B cell (primary cell): ENCODE data around the gene WDR33. TPM values are rescaled to one million over a fixed set of nuclear protein-coding genes. Genes with fewer than 3 reads are reported as not detected.

Experiments used
- ATAC-seq: fragments of 200-7000 bp; cut with Tn5 transposase; one replicate; pipeline ENCODE4 v1.10.0; 2021; ENCODE audit warnings: low read depth, mild to moderate bottlenecking, moderate number of reproducible peaks, moderate library complexity
- CTCF ChIA-PET: fragments of 350-600 bp; sonication (Branson Sonifier 250); formaldehyde crosslinking; loops from one replicate; lab custom pipeline; 2021; ENCODE audit warnings: antibody characterized with exemption, inconsistent platforms; lab: Charles Lee
- POLR2A ChIA-PET: fragments of 350-600 bp; sonication (Branson Sonifier 250); formaldehyde crosslinking; loops from one replicate; lab custom pipeline; 2021; ENCODE audit warnings: antibody characterized with exemption; lab: Charles Lee
- DNase-seq: peaks from one replicate; pipeline ENCODE4 v3.0.0; 2013
- H2AFZ ChIP-seq: 2 replicates; pipeline ENCODE4 v1.6.1; 2012; ENCODE audit warnings: mild to moderate bottlenecking, low read depth, low read length; ENCODE audit not compliant: insufficient read depth, poor library complexity, severe bottlenecking
- H3K27ac ChIP-seq, 2 donors: 1 replicate in 1 of 2; 2 replicates in 1 of 2; pipeline ENCODE4 v1.5.1; 2012 to 2013; ENCODE audit warnings: low read length in 2 of 2, mild to moderate bottlenecking in 2 of 2, moderate library complexity in 1 of 2
- H3K27me3 ChIP-seq, 4 experiments: fragments of 200-600 bp in 1 of 4; sonication (generic) in 1 of 4; replicated peaks in 1 of 4; 1 replicate in 2 of 4; 2 replicates in 2 of 4; pipeline versions ENCODE4 v1.6.1 to v1.7.0; 2013 to 2016; ENCODE audit warnings: low read length in 3 of 4, mild to moderate bottlenecking in 2 of 4, mixed read lengths in 1 of 4, moderate library complexity in 1 of 4; ENCODE audit not compliant: insufficient read depth in 4 of 4, control insufficient read depth in 3 of 4; ENCODE audit errors: control extremely low read depth in 1 of 4
- H3K36me3 ChIP-seq, 2 experiments: replicated peaks in 1 of 2; 1 replicate in 1 of 2; 2 replicates in 1 of 2; pipeline versions ENCODE4 v1.6.1 to v1.7.1; 2013; ENCODE audit warnings: low read length in 1 of 2; ENCODE audit not compliant: insufficient read depth in 2 of 2, control insufficient read depth in 1 of 2; ENCODE audit errors: control extremely low read depth in 1 of 2, extremely low read depth in 1 of 2
- H3K4me1 ChIP-seq, 2 donors: fragments of 200-600 bp in 1 of 2; sonication (generic) in 1 of 2; 1 replicate in 1 of 2; 2 replicates in 1 of 2; pipeline versions ENCODE4 v1.5.1 to v1.6.1; 2013 to 2017; ENCODE audit warnings: low read length in 2 of 2; ENCODE audit not compliant: control insufficient read depth in 2 of 2, insufficient read depth in 2 of 2
- H3K4me2 ChIP-seq: replicated peaks from 2 replicates; pipeline ENCODE3; 2012; ENCODE audit warnings: mild to moderate bottlenecking, low read depth, low read length; ENCODE audit not compliant: poor library complexity, severe bottlenecking
- H3K4me3 ChIP-seq, 5 experiments: fragments of 200-600 bp in 1 of 5; sonication (generic) in 1 of 5; 1 replicate in 3 of 5; 2 replicates in 2 of 5; pipeline versions ENCODE4 v1.5.1 to v1.7.0; 2011 to 2016; ENCODE audit warnings: low read length in 4 of 5, mild to moderate bottlenecking in 4 of 5, low read depth in 2 of 5, control low read depth in 1 of 5, moderate library complexity in 1 of 5; ENCODE audit not compliant: insufficient read depth in 1 of 5; ENCODE audit errors: control extremely low read depth in 1 of 5, extremely low read depth in 1 of 5
- H3K79me2 ChIP-seq: fragments of 200-600 bp; sonication (generic); one replicate; pipeline ENCODE4 v1.6.0; 2016; ENCODE audit warnings: low read length; ENCODE audit not compliant: control insufficient read depth, insufficient read depth
- H3K9ac ChIP-seq: fragments of 200-600 bp; sonication (generic); 2 replicates; pipeline ENCODE4 v1.6.1; 2017; ENCODE audit warnings: mild to moderate bottlenecking, low read length, moderate library complexity
- H3K9me3 ChIP-seq, 3 donors: one replicate each; pipeline versions ENCODE4 v1.6.1 to v1.7.1; 2013; ENCODE audit warnings: low read length in 2 of 3; ENCODE audit not compliant: control insufficient read depth in 2 of 3, insufficient read depth in 1 of 3; ENCODE audit errors: control extremely low read depth in 1 of 3
- H4K20me1 ChIP-seq: 2 replicates; pipeline ENCODE4 v1.6.0; 2012; ENCODE audit warnings: mild to moderate bottlenecking, low read length; ENCODE audit not compliant: insufficient read depth, control insufficient read depth, poor library complexity, severe bottlenecking
- H3K27ac Mint-ChIP-seq: one replicate; pipeline ENCODE4 v1.8.0; 2021; ENCODE audit warnings: mixed read lengths
- H3K27me3 Mint-ChIP-seq: one replicate; pipeline ENCODE4 v1.8.0; 2021; ENCODE audit warnings: mixed read lengths
- H3K4me1 Mint-ChIP-seq: one replicate; pipeline ENCODE4 v1.8.0; 2021; ENCODE audit warnings: mixed read lengths
- H3K4me3 Mint-ChIP-seq: one replicate; pipeline ENCODE4 v1.8.0; 2021; ENCODE audit warnings: mixed read lengths
- H3K9me3 Mint-ChIP-seq: one replicate; pipeline ENCODE4 v1.8.0; 2022; ENCODE audit warnings: mixed read lengths; ENCODE audit not compliant: insufficient read depth
- EZH2 ChIP-seq: IDR thresholded peaks from 2 replicates; pipeline ENCODE4 v1.6.1; 2012; ENCODE audit warnings: borderline replicate concordance, low read depth, mild to moderate bottlenecking, moderate library complexity, low read length; ENCODE audit not compliant: insufficient read depth, poor library complexity, severe bottlenecking
- WGBS: methylation state at CpG from one replicate; pipeline ENCODE4 v1.1.5; 2013; ENCODE audit warnings: missing lambda C conversion rate; ENCODE audit not compliant: insufficient coverage; 5-methylcytosine and 5-hydroxymethylcytosine counted together
- intact Hi-C: fragments of 100-400 bp; cut with micrococcal nuclease; formaldehyde crosslinking; loops from one replicate; pipeline ENCODE4 v1.10.0; 2022
- polyA minus RNA-seq: library from RNA; depleted of rRNA, polyadenylated mRNA; stranded (reverse); fragments of >200 nt; gene quantifications from 2 replicates; pipeline ENCODE4 v1.2.3, GENCODE V29; 2012
- polyA plus RNA-seq: library from polyadenylated mRNA; depleted of rRNA; stranded (reverse); fragments of >200 nt; gene quantifications from 2 replicates; pipeline ENCODE4 v1.2.3, GENCODE V29; 2012
- total RNA-seq, 2 donors: library from RNA; stranded (reverse); fragments of 120-200 nt in 1 of 2; gene quantifications; 1 replicate in 1 of 2; 2 replicates in 1 of 2; pipeline versions ENCODE4 v1.2.3 to v1.2.4, GENCODE V29; 2013 to 2022
- TF ChIP-seq, protein P1 (sequence below): fragments of 200-600 bp; IDR thresholded peaks from one replicate; pipeline ENCODE4 v1.8.0; 2022; ENCODE audit warnings: antibody characterized with exemption, mild to moderate bottlenecking

WDR33 gene
- total RNA-seq (95.2 and 101 TPM in 2 replicates), polyA plus RNA-seq (17.2 and 19.9 TPM in 2 replicates), polyA minus RNA-seq (29.1 and 39.1 TPM in 2 replicates)
- total RNA-seq (2013): 69.6 TPM

DNA sequence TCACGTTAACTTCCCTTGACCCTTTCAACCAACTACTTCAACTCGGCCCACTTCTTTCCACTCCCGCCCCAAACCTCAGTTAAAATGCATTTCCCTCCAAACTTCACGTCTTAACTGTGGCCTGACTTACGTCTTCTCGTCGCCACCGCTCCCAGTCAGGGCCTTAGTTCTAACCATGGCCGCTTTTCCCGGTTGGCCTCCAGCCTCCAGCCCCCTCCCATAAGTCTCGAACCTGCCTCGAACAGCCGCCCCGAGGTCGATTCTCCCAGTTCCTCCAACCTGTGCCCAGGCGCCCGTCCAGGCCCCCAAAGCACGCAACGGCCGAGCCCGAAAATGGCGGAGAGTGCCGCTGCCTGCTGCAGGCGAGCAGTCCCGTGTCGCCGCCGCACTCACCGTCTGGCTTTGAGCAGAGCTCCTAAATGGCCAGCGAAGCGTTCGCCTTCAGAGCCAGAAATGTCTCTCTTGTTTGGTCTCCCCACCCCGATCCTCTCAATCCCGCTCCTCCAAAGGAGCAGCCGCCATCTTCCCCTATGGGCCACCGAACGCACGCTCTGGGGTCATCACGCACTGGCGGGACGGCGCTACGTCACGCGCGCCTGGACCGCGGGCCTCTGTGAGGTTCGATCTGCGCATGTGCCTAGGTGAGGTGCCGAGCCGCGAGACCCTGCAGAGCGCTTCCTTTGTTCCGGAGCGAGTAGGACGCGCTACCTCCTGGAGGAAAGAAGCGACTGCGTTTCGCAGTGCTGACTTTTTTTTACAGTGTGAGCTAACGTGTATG, at the start of gene WDR33:
TSS of gene WDR33 (minus strand) at position 553 of the 778 bp plus-strand sequence. CDS start 40,190 bp downstream, outside the sequence.
- Histone ChIP-seq H3K9ac (peak within 1 kb of the TSS; percentile 92), H3K27ac (peak within 1 kb of the TSS; percentile 91 to 96), H3K4me2 (peak within 1 kb of the TSS; percentile 76), H3K27me3 (no peaks in the 10 kb centered on the region), H3K9me3 (no peaks in the 10 kb centered on the region), H3K4me3 (peak within 1 kb of the TSS; percentile 66 to 99 (median 78)), H3K4me1 (peaks cover 30 to 37% of the 10 kb centered on the region in 2 donors), H3K36me3 (peaks cover 0 to 5% of the 10 kb centered on the region in 2 experiments), H4K20me1 (peaks cover 31% of the 10 kb centered on the region), H2AFZ (peak within 1 kb of the TSS; percentile 86), H3K79me2 (peaks cover 57% of the 10 kb centered on the region)
- intact Hi-C loops: loop anchor here (1.0 to 2.0 kb wide), 5 partner anchors 18 to 285 kb away; partner anchors contain the start of genes IWS1, POLR2D and SFT2D3
- no peaks in the 10 kb centered on the region for H3K27me3 Mint-ChIP-seq
- TF ChIP-seq, protein P1, sequence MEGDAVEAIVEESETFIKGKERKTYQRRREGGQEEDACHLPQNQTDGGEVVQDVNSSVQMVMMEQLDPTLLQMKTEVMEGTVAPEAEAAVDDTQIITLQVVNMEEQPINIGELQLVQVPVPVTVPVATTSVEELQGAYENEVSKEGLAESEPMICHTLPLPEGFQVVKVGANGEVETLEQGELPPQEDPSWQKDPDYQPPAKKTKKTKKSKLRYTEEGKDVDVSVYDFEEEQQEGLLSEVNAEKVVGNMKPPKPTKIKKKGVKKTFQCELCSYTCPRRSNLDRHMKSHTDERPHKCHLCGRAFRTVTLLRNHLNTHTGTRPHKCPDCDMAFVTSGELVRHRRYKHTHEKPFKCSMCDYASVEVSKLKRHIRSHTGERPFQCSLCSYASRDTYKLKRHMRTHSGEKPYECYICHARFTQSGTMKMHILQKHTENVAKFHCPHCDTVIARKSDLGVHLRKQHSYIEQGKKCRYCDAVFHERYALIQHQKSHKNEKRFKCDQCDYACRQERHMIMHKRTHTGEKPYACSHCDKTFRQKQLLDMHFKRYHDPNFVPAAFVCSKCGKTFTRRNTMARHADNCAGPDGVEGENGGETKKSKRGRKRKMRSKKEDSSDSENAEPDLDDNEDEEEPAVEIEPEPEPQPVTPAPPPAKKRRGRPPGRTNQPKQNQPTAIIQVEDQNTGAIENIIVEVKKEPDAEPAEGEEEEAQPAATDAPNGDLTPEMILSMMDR: no peak
- no peak for TF ChIP-seq EZH2
- peak within 1 kb of the TSS; percentile 99 for H3K27ac Mint-ChIP-seq
- DNase-seq: peak; percentile 96
- WGBS: under 1% methylated on average over 62 of the region's 62 CpGs
- peak within 1 kb of the TSS; percentile 97 for H3K4me3 Mint-ChIP-seq
- ChIA-PET CTCF (interaction anchor here (0.7 to 2.1 kb wide), 6 partner anchors 10 to 220 kb away, joined by 3 to 19 read pairs (median 3); partner anchors contain the start of genes POLR2D and SFT2D3), POLR2A (interaction anchor here (0.6 to 1.3 kb wide), 3 partner anchors 19 to 167 kb away, joined by 3 to 5 read pairs (median 4); partner anchors contain the start of gene POLR2D)
- peaks cover 46% of the 10 kb centered on the region for H3K4me1 Mint-ChIP-seq
- H3K9me3 Mint-ChIP-seq: peaks cover 2% of the 10 kb centered on the region
- ATAC-seq: peak; percentile 97
